Astrocyte (in vitro differentiated cells and primary cell): ENCODE measurements around the gene NCAM2. TPM values are rescaled to one million over a fixed set of nuclear protein-coding genes. Genes with fewer than 3 reads are reported as not detected.
"Not testable (repeated sequence)": the region's sequence is repeated elsewhere in the genome, so short reads cannot be mapped to it uniquely, and the experiment has no call there.

Experiments
- DNase-seq: peaks from one replicate; pipeline ENCODE4 v3.0.0-alpha.2; 2010; ENCODE audit warnings: low read depth
- FAIRE-seq: peaks from 2 replicates; lab custom pipeline; 2011; peaks lifted over from hg19 to GRCh38; lab: Jason Lieb, UNC
- H2AFZ ChIP-seq: 2 replicates; pipeline ENCODE4 v1.6.0; 2012; ENCODE audit warnings: low read depth, low read length, inconsistent platforms
- H3K27ac ChIP-seq: 2 replicates; pipeline ENCODE4 v1.5.1; 2011; ENCODE audit warnings: low read depth, low read length, inconsistent platforms
- H3K27me3 ChIP-seq: 2 replicates; pipeline ENCODE4 v1.6.0; 2011; ENCODE audit warnings: low read length, inconsistent platforms; ENCODE audit not compliant: insufficient read depth
- H3K36me3 ChIP-seq: 2 replicates; pipeline ENCODE4 v1.5.1; 2011; ENCODE audit warnings: low read length, inconsistent platforms; ENCODE audit not compliant: insufficient read depth
- H3K4me1 ChIP-seq: 2 replicates; pipeline ENCODE4 v1.5.1; 2011; ENCODE audit warnings: low read length, inconsistent platforms; ENCODE audit not compliant: insufficient read depth
- H3K4me2 ChIP-seq: 2 replicates; pipeline ENCODE4 v1.6.0; 2012; ENCODE audit warnings: low read length, inconsistent platforms
- H3K4me3 ChIP-seq: 2 replicates; pipeline ENCODE4 v1.5.1; 2011; ENCODE audit warnings: low read depth, mild to moderate bottlenecking, low read length, inconsistent platforms; ENCODE audit not compliant: insufficient read depth
- H3K79me2 ChIP-seq: 2 replicates; pipeline ENCODE4 v1.6.0; 2012; ENCODE audit warnings: mild to moderate bottlenecking, low read length, inconsistent platforms; ENCODE audit not compliant: insufficient read depth
- H3K9ac ChIP-seq: 2 replicates; pipeline ENCODE4 v1.6.0; 2012; ENCODE audit warnings: mild to moderate bottlenecking, low read length, inconsistent platforms
- H3K9me3 ChIP-seq: 2 replicates; pipeline ENCODE4 v1.5.1; 2012; ENCODE audit warnings: low read depth, mild to moderate bottlenecking, low read length, inconsistent platforms; ENCODE audit not compliant: insufficient read depth
- H4K20me1 ChIP-seq: 2 replicates; pipeline ENCODE4 v1.6.0; 2012; ENCODE audit warnings: low read length, inconsistent platforms; ENCODE audit not compliant: insufficient read depth
- H3K27ac Mint-ChIP-seq: one replicate; pipeline ENCODE4 v1.8.0; 2021; ENCODE audit warnings: mild to moderate bottlenecking, mixed read lengths; ENCODE audit not compliant: unreplicated experiment
- H3K27me3 Mint-ChIP-seq: one replicate; pipeline ENCODE4 v1.8.0; 2021; ENCODE audit warnings: low read depth, mixed read lengths; ENCODE audit not compliant: unreplicated experiment
- H3K36me3 Mint-ChIP-seq: one replicate; pipeline ENCODE4 v1.8.0; 2021; ENCODE audit warnings: low read depth, mixed read lengths; ENCODE audit not compliant: unreplicated experiment
- H3K4me1 Mint-ChIP-seq: one replicate; pipeline ENCODE4 v1.8.0; 2021; ENCODE audit warnings: low read depth, mixed read lengths; ENCODE audit not compliant: unreplicated experiment
- H3K4me3 Mint-ChIP-seq: one replicate; pipeline ENCODE4 v1.8.0; 2021; ENCODE audit warnings: mild to moderate bottlenecking, moderate library complexity, mixed read lengths; ENCODE audit not compliant: unreplicated experiment
- H3K9me3 Mint-ChIP-seq: one replicate; pipeline ENCODE4 v1.8.0; 2021; ENCODE audit warnings: mild to moderate bottlenecking, mixed read lengths; ENCODE audit not compliant: unreplicated experiment
- CTCF ChIP-seq: IDR thresholded peaks from 2 replicates; pipeline ENCODE4 v1.5.1; 2011; ENCODE audit warnings: low read depth, mild to moderate bottlenecking, inconsistent platforms, low read length, moderate library complexity; ENCODE audit not compliant: insufficient read depth
- EZH2 ChIP-seq: IDR thresholded peaks from 2 replicates; pipeline ENCODE4 v1.6.1; 2012; ENCODE audit warnings: mild to moderate bottlenecking, low read length, inconsistent platforms; ENCODE audit not compliant: insufficient read depth
- total RNA-seq: library from RNA; stranded (reverse); gene quantifications from 2 replicates; pipeline ENCODE4 v1.2.1, GENCODE V29; 2021

NCAM2 gene
- total RNA-seq, 1 donor from 2014 or later: 6.8 TPM

GRCh38 chr21:21404261-21404660, 406.1 kb downstream of the NCAM2 start:
- H3K27me3 ChIP-seq, H3K79me2 ChIP-seq, H3K27ac ChIP-seq, H3K9me3 ChIP-seq, H3K4me1 Mint-ChIP-seq, H3K36me3 ChIP-seq, H3K9ac ChIP-seq, H3K4me1 ChIP-seq, H3K9me3 Mint-ChIP-seq, H3K36me3 Mint-ChIP-seq, H3K27ac Mint-ChIP-seq, FAIRE-seq, H3K4me3 Mint-ChIP-seq, H4K20me1 ChIP-seq, DNase-seq, H2AFZ ChIP-seq, H3K27me3 Mint-ChIP-seq, H3K4me2 ChIP-seq, H3K4me3 ChIP-seq: not testable (repeated sequence)

GRCh38 chr21:21406921-21407320, 408.7 kb downstream of the NCAM2 start:
- H3K4me3 ChIP-seq: no peak overlapping the region
- no peak overlapping the region for H3K27ac ChIP-seq
- H2AFZ ChIP-seq: no peak overlapping the region
- no peaks in the 10 kb centered on the region for H3K4me1 ChIP-seq
- H3K79me2 ChIP-seq: no peaks in the 10 kb centered on the region
- TF ChIP-seq EZH2 (no peak), CTCF (no peak)
- Mint-ChIP-seq H3K36me3 (no peaks in the 10 kb centered on the region), H3K27me3 (no peaks in the 10 kb centered on the region), H3K4me3 (no peak overlapping the region), H3K4me1 (no peaks in the 10 kb centered on the region), H3K27ac (no peak overlapping the region), H3K9me3 (peaks cover 6% of the 10 kb centered on the region)
- H3K4me2 ChIP-seq: no peak overlapping the region
- DNase-seq: no peak
- H3K9ac ChIP-seq: no peak overlapping the region
- no peaks in the 10 kb centered on the region for H4K20me1 ChIP-seq
- no peaks in the 10 kb centered on the region for H3K27me3 ChIP-seq
- no peaks in the 10 kb centered on the region for H3K36me3 ChIP-seq
- H3K9me3 ChIP-seq: no peaks in the 10 kb centered on the region
- no peak for FAIRE-seq

GRCh38 chr21:21412096-21412495, 413.9 kb downstream of the NCAM2 start:
- FAIRE-seq: no peak
- Histone ChIP-seq H4K20me1 (no peaks in the 10 kb centered on the region), H3K9me3 (no peaks in the 10 kb centered on the region), H3K4me2 (no peak overlapping the region), H3K27ac (no peak overlapping the region), H2AFZ (no peak overlapping the region), H3K36me3 (no peaks in the 10 kb centered on the region), H3K4me1 (no peaks in the 10 kb centered on the region), H3K4me3 (no peak overlapping the region), H3K27me3 (no peaks in the 10 kb centered on the region), H3K9ac (no peak overlapping the region), H3K79me2 (no peaks in the 10 kb centered on the region)
- Mint-ChIP-seq H3K9me3 (no peaks in the 10 kb centered on the region), H3K27ac (no peak overlapping the region), H3K4me3 (no peak overlapping the region), H3K36me3 (no peaks in the 10 kb centered on the region), H3K27me3 (no peaks in the 10 kb centered on the region), H3K4me1 (no peaks in the 10 kb centered on the region)
- TF ChIP-seq EZH2: no peak
- no peak for TF ChIP-seq CTCF
- no peak for DNase-seq
